OCI-LY1 (cell line): Measurements from ENCODE around the gene BRINP1.

ENCODE experiments used
- CTCF ChIP-seq: fragments of 200-600 bp; sonication (generic), shearing (Covaris generic); IDR thresholded peaks from 2 replicates; pipeline ENCODE4 v1.5.1; 2017; ENCODE audit warnings: mild to moderate bottlenecking, antibody characterized with exemption, low read length, moderate library complexity, mixed read lengths
- EZH2 ChIP-seq: fragments of 200-600 bp; sonication (generic), shearing (Covaris generic); IDR thresholded peaks from 2 replicates; pipeline ENCODE4 v1.8.0; 2017; ENCODE audit warnings: borderline replicate concordance, mixed run types, mild to moderate bottlenecking, antibody characterized with exemption, low read length, moderate library complexity, mixed read lengths

- no peak for TF ChIP-seq CTCF
- TF ChIP-seq EZH2: no peak
Measured at GRCh38 chr9:119156354-119156753, 212.9 kb downstream of the BRINP1 start.
